ENCODE data around the gene SCYGR1.

- TF ChIP-seq EZH2 (IDR thresholded peaks at IDR 0.05; ENCODE audit: borderline replicate concordance, low read depth, low read length, poor library complexity, severe bottlenecking): no peak
- TF ChIP-seq CTCF (conservative IDR thresholded peaks at IDR 0.05; ENCODE audit: low read depth, low read length): no peak
These were observed 27.1 kb upstream of the SCYGR1 start for GRCh38 chr2:227414846-227415245.

Data from A673 (cell line).